HEK293 (cell line): ENCODE results near the gene SLC32A1.

Experiments used
- CTCF ChIA-PET: fragments of 350-600 bp; formaldehyde crosslinking; extraction: SDS; loops from one replicate; lab custom pipeline; 2021; ENCODE audit warnings: antibody characterized with exemption; lab: Yijun Ruan, JAX
- POLR2A ChIA-PET: fragments of 300-600 bp; formaldehyde crosslinking; extraction: SDS; loops from one replicate; lab custom pipeline; 2020; ENCODE audit warnings: antibody characterized with exemption, inconsistent platforms; lab: Yijun Ruan, JAX
- H3K27ac ChIP-seq: fragments of 200-500 bp; sonication (Bioruptor generic); 2 replicates; pipeline ENCODE4 v1.5.1; 2014; ENCODE audit warnings: low read depth, low read length, control low read depth, inconsistent platforms; ENCODE audit errors: extremely low read depth
- H3K36me3 ChIP-seq, 2 experiments: fragments of 200-500 bp in 1 of 2; sonication (Bioruptor generic) in 1 of 2; 1 replicate in 1 of 2; 2 replicates in 1 of 2; pipeline ENCODE4 v1.5.1; 2014 to 2017; ENCODE audit warnings: inconsistent platforms in 2 of 2, low read length in 2 of 2; ENCODE audit not compliant: control insufficient read depth in 2 of 2, insufficient read depth in 1 of 2
- H3K4me1 ChIP-seq: fragments of 200-500 bp; sonication (Bioruptor generic); 2 replicates; pipeline ENCODE4 v1.5.1; 2014; ENCODE audit warnings: mild to moderate bottlenecking, low read length, inconsistent platforms; ENCODE audit not compliant: control insufficient read depth, insufficient read depth
- H3K4me3 ChIP-seq: 2 replicates; pipeline ENCODE4 v1.5.1; 2011; ENCODE audit warnings: low read depth, mild to moderate bottlenecking, control low read depth, low read length, moderate library complexity
- H3K9me3 ChIP-seq: fragments of 200-500 bp; sonication (Bioruptor generic); 2 replicates; pipeline ENCODE4 v1.5.1; 2014; ENCODE audit warnings: low read depth, low read length, inconsistent platforms; ENCODE audit not compliant: control insufficient read depth, insufficient read depth
- FEZF1 ChIP-seq: fragments of 450-650 bp; formaldehyde crosslinking; IDR thresholded peaks from 2 replicates; pipeline ENCODE4 v1.5.1; 2016; ENCODE audit warnings: missing biosample characterization, missing genetic modification characterization
- GFI1B ChIP-seq: fragments of 450-650 bp; formaldehyde crosslinking; IDR thresholded peaks from 2 replicates; pipeline ENCODE4 v1.5.1; 2016; ENCODE audit warnings: missing biosample characterization, missing genetic modification characterization
- GLIS2 ChIP-seq: fragments of 450-650 bp; formaldehyde crosslinking; IDR thresholded peaks from 2 replicates; pipeline ENCODE4 v1.5.1; 2016; ENCODE audit warnings: missing biosample characterization, missing genetic modification characterization
- SP7 ChIP-seq: fragments of 450-650 bp; formaldehyde crosslinking; IDR thresholded peaks from 2 replicates; pipeline ENCODE4 v1.5.1; 2016; ENCODE audit warnings: missing biosample characterization, missing genetic modification characterization
- ZBTB21 ChIP-seq: fragments of 450-650 bp; formaldehyde crosslinking; IDR thresholded peaks from 2 replicates; pipeline ENCODE4 v1.5.1; 2017; ENCODE audit warnings: missing biosample characterization, missing genetic modification characterization
- ZBTB8A ChIP-seq: fragments of 450-650 bp; formaldehyde crosslinking; IDR thresholded peaks from 2 replicates; pipeline ENCODE4 v1.5.1; 2016; ENCODE audit warnings: missing biosample characterization, missing genetic modification characterization
- ZFP69B ChIP-seq: fragments of 450-650 bp; formaldehyde crosslinking; IDR thresholded peaks from 2 replicates; pipeline ENCODE4 v1.5.1; 2016; ENCODE audit warnings: missing biosample characterization, missing genetic modification characterization
- ZNF121 ChIP-seq: fragments of 450-650 bp; formaldehyde crosslinking; IDR thresholded peaks from 2 replicates; pipeline ENCODE4 v1.5.1; 2016; ENCODE audit warnings: missing biosample characterization, missing genetic modification characterization
- ZNF138 ChIP-seq: fragments of 450-650 bp; formaldehyde crosslinking; IDR thresholded peaks from 2 replicates; pipeline ENCODE4 v1.5.1; 2016; ENCODE audit warnings: missing biosample characterization, missing genetic modification characterization, borderline replicate concordance
- ZNF19 ChIP-seq: fragments of 450-650 bp; formaldehyde crosslinking; IDR thresholded peaks from 2 replicates; pipeline ENCODE4; 2016; ENCODE audit warnings: missing biosample characterization, missing genetic modification characterization, low read depth
- ZNF2 ChIP-seq: fragments of 450-650 bp; formaldehyde crosslinking; IDR thresholded peaks from 2 replicates; pipeline ENCODE4 v1.5.1; 2016; ENCODE audit warnings: missing biosample characterization, missing genetic modification characterization
- ZNF292 ChIP-seq: fragments of 450-650 bp; formaldehyde crosslinking; IDR thresholded peaks from 2 replicates; pipeline ENCODE4 v1.5.1; 2016; ENCODE audit warnings: low read depth, missing biosample characterization, missing genetic modification characterization, borderline replicate concordance
- ZNF302 ChIP-seq: fragments of 450-650 bp; formaldehyde crosslinking; IDR thresholded peaks from 2 replicates; pipeline ENCODE4 v1.5.1; 2016; ENCODE audit warnings: missing biosample characterization, missing genetic modification characterization, low read depth
- ZNF366 ChIP-seq: fragments of 450-650 bp; formaldehyde crosslinking; conservative IDR thresholded peaks from 2 replicates; pipeline ENCODE4 v1.5.1; 2016; ENCODE audit warnings: missing biosample characterization, missing genetic modification characterization
- ZNF394 ChIP-seq: fragments of 450-650 bp; formaldehyde crosslinking; IDR thresholded peaks from 2 replicates; pipeline ENCODE4 v1.5.1; 2016; ENCODE audit warnings: missing biosample characterization, missing genetic modification characterization, mild to moderate bottlenecking, moderate library complexity, borderline replicate concordance
- ZNF404 ChIP-seq: fragments of 450-650 bp; formaldehyde crosslinking; IDR thresholded peaks from 2 replicates; pipeline ENCODE4 v1.5.1; 2017; ENCODE audit warnings: missing biosample characterization, missing genetic modification characterization
- ZNF585B ChIP-seq: fragments of 450-650 bp; formaldehyde crosslinking; IDR thresholded peaks from 2 replicates; pipeline ENCODE4 v1.5.1; 2016; ENCODE audit warnings: missing biosample characterization, missing genetic modification characterization
- ZNF596 ChIP-seq: fragments of 450-650 bp; IDR thresholded peaks from 2 replicates; pipeline ENCODE4 v1.5.0; 2018; ENCODE audit warnings: missing biosample characterization, mild to moderate bottlenecking, missing genetic modification characterization, moderate library complexity
- ZNF776 ChIP-seq: fragments of 450-650 bp; formaldehyde crosslinking; IDR thresholded peaks from 2 replicates; pipeline ENCODE4 v1.5.0; 2017; ENCODE audit warnings: missing biosample characterization, missing genetic modification characterization, borderline replicate concordance
- ZNF785 ChIP-seq: fragments of 450-650 bp; formaldehyde crosslinking; IDR thresholded peaks from 2 replicates; pipeline ENCODE4 v1.5.1; 2016; ENCODE audit warnings: missing biosample characterization, missing genetic modification characterization
- ZNF791 ChIP-seq: fragments of 450-650 bp; formaldehyde crosslinking; IDR thresholded peaks from 2 replicates; pipeline ENCODE4 v1.5.1; 2016; ENCODE audit warnings: missing biosample characterization, missing genetic modification characterization
- ZNF830 ChIP-seq: fragments of 450-650 bp; IDR thresholded peaks from 2 replicates; pipeline ENCODE4 v1.5.0; 2018; ENCODE audit warnings: missing biosample characterization, missing genetic modification characterization, low read depth, mild to moderate bottlenecking, moderate library complexity
- ZNF837 ChIP-seq: fragments of 450-650 bp; formaldehyde crosslinking; IDR thresholded peaks from 2 replicates; pipeline ENCODE4 v1.5.1; 2016; ENCODE audit warnings: missing biosample characterization, missing genetic modification characterization
- ZSCAN30 ChIP-seq: fragments of 450-650 bp; IDR thresholded peaks from 2 replicates; pipeline ENCODE4 v1.5.1; 2018; ENCODE audit warnings: missing biosample characterization, mild to moderate bottlenecking, missing genetic modification characterization, moderate library complexity
- TF ChIP-seq, protein P1 (sequence below): fragments of 450-650 bp; formaldehyde crosslinking; IDR thresholded peaks from 2 replicates; pipeline ENCODE4; 2016; ENCODE audit warnings: missing biosample characterization, missing genetic modification characterization
- TF ChIP-seq, protein P2 (sequence below): fragments of 450-650 bp; formaldehyde crosslinking; IDR thresholded peaks from 2 replicates; pipeline ENCODE4 v1.5.1; 2016; ENCODE audit warnings: missing biosample characterization, missing genetic modification characterization

Gene SLC32A1

DNA sequence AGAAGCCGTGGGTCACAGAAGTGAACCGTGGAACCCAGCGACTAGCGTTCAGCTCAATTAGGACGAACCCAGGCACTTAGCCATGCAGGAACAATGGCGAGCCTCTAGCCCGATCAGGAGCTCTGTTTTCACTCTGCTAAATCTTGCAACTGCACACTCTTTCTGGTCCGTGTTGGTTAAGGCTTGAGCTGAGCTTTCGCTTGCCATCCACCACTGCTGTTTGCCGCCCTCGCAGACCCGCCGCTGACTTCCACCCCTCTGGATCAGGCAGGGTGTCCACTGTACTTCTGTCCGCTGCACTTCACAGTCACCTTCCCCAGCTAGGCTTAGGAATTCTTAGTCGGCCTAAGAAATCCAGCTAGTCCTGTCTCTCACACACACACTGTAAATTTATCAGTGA is 25.7 kb upstream of the SLC32A1 start:
- H3K27ac ChIP-seq = no peak overlapping the region
- ChIA-PET POLR2A (no interaction called here), CTCF (no interaction called here)
- H3K9me3 ChIP-seq = no peaks in the 10 kb centered on the region
- no peaks in the 10 kb centered on the region for H3K36me3 ChIP-seq
- no peak overlapping the region for H3K4me3 ChIP-seq
- no peaks in the 10 kb centered on the region for H3K4me1 ChIP-seq
- no peak for TF ChIP-seq ZBTB8A
- no peak for TF ChIP-seq ZNF394 (tag by site-specific recombination)
- TF ChIP-seq ZSCAN30 (tag by site-specific recombination) = no peak
- TF ChIP-seq ZNF121 (tag by site-specific recombination) = no peak
- TF ChIP-seq SP7 (tag by site-specific recombination) = no peak

DNA sequence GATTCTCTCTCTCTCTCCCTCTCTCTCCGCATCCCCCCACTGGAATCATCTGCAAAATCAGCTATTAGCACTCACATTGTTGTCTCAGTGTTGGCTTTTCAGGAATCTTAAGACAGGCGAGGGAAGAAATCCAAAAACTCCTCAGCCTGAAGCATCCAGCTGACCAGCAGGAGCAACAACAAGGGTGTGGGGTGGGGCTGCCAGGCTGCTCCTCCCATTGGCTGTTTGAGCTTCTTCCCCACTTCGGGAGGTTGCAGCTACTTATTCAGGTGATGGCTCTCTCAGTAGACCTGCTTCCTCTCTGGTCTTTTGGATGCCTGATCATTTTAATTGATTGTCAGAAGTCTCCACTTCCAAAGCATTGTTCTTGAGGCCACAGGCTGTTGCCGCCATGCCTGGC is 24.1 kb upstream of the SLC32A1 start:
- TF ChIP-seq ZNF302 (tag by site-specific recombination) = no peak
- TF ChIP-seq, all 188 proteins: peak for 0
- H3K36me3 ChIP-seq = no peaks in the 10 kb centered on the region
- ChIA-PET CTCF (no interaction called here), POLR2A (no interaction called here)
- H3K4me1 ChIP-seq = no peaks in the 10 kb centered on the region
- no peaks in the 10 kb centered on the region for H3K9me3 ChIP-seq
- no peak overlapping the region for H3K27ac ChIP-seq
- H3K4me3 ChIP-seq = no peak overlapping the region

DNA sequence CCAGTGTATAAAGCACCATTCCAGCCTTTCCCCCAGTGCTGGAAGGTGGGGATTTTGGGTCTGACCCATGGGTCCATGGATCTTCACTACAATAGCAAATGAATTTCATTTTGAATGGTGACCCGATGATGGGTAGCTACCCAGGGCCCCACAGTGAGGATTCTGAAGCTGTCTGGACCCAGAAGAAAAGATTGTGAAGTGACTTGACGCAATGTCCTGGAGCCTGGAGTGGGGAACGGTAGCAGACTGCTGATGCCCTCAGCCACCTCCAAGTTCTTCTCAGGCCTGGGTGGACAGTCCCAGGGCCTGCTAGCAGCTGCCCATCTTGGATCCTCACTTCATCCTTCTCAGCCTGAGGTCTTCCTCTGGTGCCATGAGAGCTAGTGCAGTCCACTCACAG is 23.4 kb upstream of the SLC32A1 start:
- CTCF ChIA-PET = no interaction called here
- TF ChIP-seq ZNF292 (tag by site-specific recombination) = no peak
- no peak for TF ChIP-seq FEZF1 (tag by site-specific recombination)
- TF ChIP-seq ZNF785 (tag by site-specific recombination) = no peak
- no peak for TF ChIP-seq GLIS2 (tag by site-specific recombination)
- TF ChIP-seq GFI1B (tag by site-specific recombination) = no peak
- no peak for TF ChIP-seq ZNF596 (tag by site-specific recombination)
- no peaks in the 10 kb centered on the region for H3K4me1 ChIP-seq
- no peaks in the 10 kb centered on the region for H3K9me3 ChIP-seq
- H3K27ac ChIP-seq = no peak overlapping the region
- POLR2A ChIA-PET = no interaction called here
- no peaks in the 10 kb centered on the region for H3K36me3 ChIP-seq
- H3K4me3 ChIP-seq = no peak overlapping the region

DNA sequence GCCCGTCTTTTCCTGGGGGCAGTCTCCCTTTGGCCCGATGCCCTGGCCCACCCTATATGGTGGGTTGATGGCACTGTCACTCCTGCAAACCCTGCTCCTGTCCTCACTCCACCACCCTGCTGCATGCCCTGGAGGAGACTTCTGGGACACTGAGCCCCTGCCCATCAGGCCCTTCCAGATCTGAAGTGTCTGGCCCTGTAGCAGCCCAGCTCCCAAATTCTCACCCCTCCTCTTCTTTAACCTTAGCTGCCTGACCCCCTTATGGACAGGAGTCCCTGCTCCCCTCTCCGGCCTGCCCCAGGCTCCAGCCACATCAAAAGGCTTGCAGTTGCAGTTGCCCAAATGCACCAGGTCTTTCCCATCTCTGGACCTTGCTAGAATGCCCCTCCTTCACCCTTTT is 20.8 kb upstream of the SLC32A1 start:
- no peaks in the 10 kb centered on the region for H3K9me3 ChIP-seq
- POLR2A ChIA-PET = no interaction called here
- H3K4me3 ChIP-seq = no peak overlapping the region
- no peak for TF ChIP-seq ZNF585B
- TF ChIP-seq ZNF791 = no peak
- TF ChIP-seq ZNF138 (tag by site-specific recombination) = no peak
- H3K36me3 ChIP-seq = no peaks in the 10 kb centered on the region
- CTCF ChIA-PET = interaction anchor here (0.6 kb wide), 1 partner anchor 29 kb away, joined by 4 read pairs; no protein-coding TSS in a partner anchor
- H3K4me1 ChIP-seq = no peaks in the 10 kb centered on the region
- no peak overlapping the region for H3K27ac ChIP-seq

DNA sequence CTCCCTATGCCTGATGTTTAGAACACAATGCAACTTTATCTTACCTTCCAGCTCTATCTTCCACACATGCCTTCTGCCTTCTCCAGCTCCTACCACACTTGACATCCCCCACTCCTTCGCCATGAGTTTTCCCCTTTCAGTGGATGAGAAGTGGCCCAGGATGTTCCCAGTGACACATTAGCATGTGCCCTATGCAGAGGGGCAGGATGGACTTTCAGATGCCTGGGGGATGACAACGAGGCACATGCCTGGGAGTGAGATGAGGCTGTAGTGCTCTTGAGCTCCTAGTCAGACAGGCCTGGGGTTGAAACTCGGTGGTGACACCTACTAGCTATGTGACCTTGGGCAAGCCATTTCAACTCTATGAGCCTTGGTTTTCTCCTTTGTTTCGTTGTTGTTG is 20.1 kb upstream of the SLC32A1 start:
- POLR2A ChIA-PET = no interaction called here
- Histone ChIP-seq H3K27ac (no peak overlapping the region), H3K4me3 (no peak overlapping the region), H3K4me1 (no peaks in the 10 kb centered on the region), H3K9me3 (no peaks in the 10 kb centered on the region), H3K36me3 (no peaks in the 10 kb centered on the region)
- CTCF ChIA-PET = no interaction called here
- TF ChIP-seq, protein P1, sequence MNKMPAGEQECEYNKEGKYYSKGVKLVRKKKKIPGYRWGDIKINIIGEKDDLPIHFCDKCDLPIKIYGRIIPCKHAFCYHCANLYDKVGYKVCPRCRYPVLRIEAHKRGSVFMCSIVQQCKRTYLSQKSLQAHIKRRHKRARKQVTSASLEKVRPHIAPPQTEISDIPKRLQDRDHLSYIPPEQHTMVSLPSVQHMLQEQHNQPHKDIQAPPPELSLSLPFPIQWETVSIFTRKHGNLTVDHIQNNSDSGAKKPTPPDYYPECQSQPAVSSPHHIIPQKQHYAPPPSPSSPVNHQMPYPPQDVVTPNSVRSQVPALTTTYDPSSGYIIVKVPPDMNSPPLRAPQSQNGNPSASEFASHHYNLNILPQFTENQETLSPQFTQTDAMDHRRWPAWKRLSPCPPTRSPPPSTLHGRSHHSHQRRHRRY (tag by site-specific recombination) = no peak
- TF ChIP-seq ZNF837 (tag by site-specific recombination) (no peak), ZNF19 (tag by site-specific recombination) (no peak), ZNF830 (tag by site-specific recombination) (no peak), ZNF2 (tag by site-specific recombination) (no peak), ZBTB21 (tag by site-specific recombination) (no peak), ZNF776 (tag by site-specific recombination) (no peak), ZFP69B (tag by site-specific recombination) (no peak), ZNF404 (no peak), ZNF366 (tag by site-specific recombination) (no peak)
- TF ChIP-seq, protein P2, sequence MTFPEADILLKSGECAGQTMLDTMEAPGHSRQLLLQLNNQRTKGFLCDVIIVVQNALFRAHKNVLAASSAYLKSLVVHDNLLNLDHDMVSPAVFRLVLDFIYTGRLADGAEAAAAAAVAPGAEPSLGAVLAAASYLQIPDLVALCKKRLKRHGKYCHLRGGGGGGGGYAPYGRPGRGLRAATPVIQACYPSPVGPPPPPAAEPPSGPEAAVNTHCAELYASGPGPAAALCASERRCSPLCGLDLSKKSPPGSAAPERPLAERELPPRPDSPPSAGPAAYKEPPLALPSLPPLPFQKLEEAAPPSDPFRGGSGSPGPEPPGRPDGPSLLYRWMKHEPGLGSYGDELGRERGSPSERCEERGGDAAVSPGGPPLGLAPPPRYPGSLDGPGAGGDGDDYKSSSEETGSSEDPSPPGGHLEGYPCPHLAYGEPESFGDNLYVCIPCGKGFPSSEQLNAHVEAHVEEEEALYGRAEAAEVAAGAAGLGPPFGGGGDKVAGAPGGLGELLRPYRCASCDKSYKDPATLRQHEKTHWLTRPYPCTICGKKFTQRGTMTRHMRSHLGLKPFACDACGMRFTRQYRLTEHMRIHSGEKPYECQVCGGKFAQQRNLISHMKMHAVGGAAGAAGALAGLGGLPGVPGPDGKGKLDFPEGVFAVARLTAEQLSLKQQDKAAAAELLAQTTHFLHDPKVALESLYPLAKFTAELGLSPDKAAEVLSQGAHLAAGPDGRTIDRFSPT (tag by site-specific recombination) = no peak
